ENCODE measurements around the gene PLCXD1.
"Not testable (repeated sequence)": the region's sequence is repeated elsewhere in the genome, so short reads cannot be mapped to it uniquely, and the experiment has no call there.

The PLCXD1 gene

GRCh38 chrX:264634-265455 lies 16.3 kb upstream of the PLCXD1 start:
- peak; percentile 55 for DNase-seq

DNA sequence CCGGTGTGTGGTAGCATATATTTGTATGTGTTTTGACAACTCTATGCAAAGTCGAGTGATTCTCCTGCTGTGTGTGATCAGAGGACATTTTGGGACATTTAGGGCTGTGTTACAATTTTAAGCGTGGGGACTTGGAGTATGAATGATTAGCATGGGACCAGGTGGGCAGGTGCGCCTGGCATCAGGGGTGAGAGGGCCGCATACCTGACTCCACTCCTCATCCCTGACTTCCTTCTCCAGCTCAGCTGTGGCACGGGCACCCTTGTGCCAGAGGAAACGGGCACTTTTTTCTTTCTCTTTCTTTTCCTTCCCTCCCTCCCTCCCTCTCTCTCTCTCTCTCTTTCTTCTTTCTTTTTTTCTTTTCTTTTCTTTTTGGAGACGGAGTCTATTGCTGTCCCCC lies 15.7 kb upstream of the PLCXD1 start:
- DNase-seq, result no peak

DNA sequence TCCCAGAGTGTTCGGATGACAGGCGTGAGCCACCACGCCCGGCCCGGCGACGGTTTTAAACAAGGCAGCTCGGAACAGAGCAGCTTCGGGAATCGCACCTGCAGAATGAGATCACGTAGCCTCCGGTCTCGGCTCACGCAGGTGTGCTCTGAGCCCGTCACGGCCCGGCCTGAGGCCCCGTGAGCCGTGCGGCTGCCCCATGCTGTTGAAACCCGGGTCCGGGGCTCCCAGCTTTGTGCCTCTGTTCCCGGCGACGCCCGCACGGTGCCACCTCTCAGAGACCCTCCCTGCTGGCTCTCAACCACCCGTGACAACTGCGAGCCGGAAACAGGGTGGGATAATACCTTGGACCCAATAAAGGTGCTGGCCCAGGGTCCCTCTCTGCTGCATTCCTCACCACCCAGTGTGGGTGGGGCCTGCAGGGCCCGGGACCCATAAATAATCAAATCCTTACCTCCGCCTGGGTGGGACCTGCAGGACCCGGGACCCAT lies 13.4 kb upstream of the PLCXD1 start:
- no peak for DNase-seq

DNA sequence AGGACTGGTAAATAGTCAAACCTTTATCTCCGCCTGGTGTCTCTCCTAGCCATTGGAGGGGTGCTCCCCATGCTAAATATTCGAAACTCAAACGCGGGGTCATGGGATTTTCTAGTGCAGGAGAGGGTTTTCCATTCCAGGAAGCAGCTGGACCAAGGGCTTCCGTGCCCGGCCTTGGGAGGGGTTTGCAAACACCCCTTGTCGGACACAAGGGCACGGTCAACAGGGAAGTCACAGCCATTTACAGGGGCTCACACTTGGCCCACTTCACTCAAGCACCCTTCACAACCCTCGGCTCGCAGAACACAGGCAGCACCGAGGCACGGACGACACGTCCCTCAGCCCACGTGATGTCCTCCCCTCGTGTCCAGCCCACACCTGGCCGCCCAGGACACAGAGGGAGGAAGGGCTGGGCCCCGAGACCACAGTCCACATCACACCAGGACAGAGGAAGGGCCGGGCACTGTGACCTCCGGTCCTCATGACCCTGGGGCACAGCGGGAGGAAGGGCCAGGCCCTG lies 10.3 kb upstream of the PLCXD1 start:
- DNase-seq, result no peak

- DNase-seq, result peak; percentile 89
Measured at GRCh38 chrX:274904-275475, 6.2 kb upstream of the PLCXD1 start.

DNA sequence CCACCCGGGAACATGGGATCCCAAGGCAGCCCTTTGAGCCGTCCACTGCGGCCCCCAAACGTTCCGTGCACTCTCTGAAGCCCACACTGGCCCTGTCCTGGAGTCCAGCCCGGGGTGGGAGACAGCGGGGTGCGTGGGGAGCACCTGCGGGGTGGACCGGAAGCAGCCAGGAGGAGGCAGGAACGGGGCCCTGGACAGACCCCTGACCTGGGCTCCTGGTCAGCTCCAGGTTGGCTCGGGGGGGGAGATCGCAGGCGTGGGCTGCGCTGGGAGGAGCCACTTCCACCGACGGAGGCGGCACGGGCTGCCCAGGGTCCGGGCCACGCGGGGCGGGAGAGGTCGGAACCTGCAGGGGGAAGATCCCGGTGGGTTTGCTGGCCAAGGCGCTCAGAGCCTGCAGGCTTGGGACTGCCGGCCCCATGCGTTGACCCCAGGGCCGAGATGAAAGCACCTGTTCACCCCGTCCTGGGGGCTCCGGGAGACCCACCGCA lies 5.7 kb upstream of the PLCXD1 start:
- no peak for DNase-seq

DNA sequence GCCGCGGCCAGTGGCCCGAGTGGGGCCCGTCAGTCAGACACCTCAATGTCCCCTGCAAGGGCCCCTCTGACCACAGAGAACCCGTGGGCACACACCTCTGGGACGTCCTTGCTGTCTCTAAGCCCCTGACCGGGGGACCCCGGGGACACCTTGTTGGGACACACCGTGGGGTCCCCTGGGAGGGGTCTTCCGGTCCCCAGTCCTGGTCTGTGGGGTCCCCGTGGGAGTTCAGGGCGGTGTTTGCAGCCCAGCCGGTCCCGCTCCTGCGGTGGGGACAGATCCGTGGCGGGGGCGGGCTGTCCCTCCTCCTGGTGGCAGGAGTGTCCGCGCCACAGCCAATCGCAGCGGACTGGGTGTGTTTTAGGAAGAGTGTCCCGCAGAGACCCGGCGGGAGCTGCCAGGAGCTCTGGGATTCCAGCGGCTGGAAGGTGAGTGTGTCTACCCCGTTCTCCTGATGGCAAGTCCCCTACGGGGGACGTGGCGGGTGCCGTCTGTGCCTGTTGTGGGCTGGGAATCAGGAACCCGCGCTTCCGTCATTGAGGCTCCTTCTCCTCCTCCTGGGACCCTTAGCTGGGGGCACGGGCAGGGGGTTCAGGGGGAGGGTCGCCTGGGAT lies 5.1 kb upstream of the PLCXD1 start:
- peak; percentile 79 for DNase-seq

- peak; percentile 51 for DNase-seq
Measured at GRCh38 chrX:276581-277201, 4.5 kb upstream of the PLCXD1 start.

DNA sequence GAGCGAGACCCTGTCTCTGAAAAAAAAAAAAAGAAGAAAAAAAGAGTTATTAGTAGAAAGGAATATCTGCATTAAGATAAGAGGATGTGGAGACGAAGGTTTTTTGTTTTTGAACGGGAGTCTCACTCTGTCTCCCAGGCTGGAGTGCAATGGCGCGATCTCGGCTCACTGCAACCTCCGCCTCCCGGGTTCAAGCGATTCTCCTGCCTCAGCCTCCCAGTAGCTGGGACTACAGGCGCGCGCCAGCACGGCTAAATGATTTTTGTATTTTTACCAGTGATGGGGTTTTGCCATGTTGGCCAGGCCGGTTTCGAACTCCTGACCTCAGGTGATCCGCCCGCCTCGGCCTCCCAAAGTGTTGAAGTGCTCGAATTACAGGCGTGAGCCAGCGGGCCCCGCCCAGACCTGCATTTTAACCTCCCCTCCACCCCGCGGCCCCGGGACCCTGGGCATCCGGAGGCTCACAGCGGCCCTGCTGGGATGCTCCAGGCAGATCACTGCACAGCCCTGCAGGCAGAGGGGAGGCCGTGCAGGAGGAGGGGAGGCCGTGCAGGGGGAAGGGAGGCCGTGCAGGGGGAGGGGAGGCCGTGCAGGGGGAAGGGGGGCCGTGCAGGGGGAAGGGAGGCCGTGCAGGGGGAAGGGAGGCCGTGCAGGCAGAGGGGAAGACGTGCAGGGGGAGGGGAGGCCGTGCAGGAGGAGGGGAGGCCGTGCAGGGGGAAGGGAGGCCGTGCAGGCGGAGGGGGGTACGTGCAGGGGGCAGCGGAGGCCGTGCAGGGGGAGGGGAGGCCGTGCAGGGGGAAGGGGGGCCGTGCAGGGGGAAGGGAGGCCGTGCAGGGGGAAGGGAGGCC lies 1.2 kb upstream of the PLCXD1 start:
- DNase-seq, result peak; percentile 60

DNA sequence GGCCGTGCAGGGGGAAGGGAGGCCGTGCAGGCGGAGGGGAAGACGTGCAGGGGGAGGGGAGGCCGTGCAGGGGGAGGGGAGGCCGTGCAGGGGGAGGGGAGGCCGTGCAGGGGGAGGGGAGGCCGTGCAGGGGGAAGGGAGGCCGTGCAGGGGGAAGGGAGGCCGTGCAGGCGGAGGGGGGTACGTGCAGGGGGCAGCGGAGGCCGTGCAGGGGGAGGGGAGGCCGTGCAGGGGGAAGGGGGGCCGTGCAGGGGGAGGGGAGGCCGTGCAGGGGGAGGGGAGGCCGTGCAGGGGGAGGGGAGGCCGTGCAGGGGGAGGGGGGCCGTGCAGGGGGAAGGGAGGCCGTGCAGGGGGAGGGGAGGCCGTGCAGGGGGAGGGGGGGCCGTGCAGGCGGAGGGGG lies 459 bp upstream of the PLCXD1 start:
- DNase-seq, result not testable (repeated sequence)

DNA sequence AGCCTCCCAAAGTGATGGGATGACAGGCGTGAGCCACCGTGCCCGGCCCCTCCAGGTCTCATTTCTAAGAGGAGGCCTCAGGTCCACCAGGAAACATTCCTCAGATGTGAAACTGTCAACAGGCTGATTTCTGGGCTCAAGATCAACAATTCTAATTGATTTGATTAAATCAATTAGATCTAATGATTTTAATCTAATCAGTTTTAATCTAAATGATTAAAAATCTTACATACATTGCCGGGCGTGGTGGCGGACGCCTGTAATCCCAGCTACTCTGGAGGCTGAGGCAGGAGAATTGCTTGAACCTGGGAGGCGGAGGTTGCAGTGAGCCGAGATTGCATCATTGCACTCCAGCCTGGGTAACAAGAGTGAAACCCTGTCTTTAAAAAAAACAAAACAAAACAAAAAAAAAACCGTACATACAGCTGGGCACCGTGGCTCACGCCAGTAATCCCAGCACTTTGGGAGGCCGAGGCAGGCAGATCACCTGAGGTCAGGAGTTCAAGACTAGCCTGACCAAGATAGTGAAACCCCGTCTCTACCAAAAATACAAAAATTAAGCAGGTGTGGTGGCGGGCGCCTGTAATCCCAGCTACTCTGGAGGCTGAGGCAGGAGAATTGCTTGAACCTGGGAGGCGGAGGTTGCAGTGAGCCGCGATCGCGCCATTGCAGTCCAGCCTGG lies 960 bp downstream of the PLCXD1 start:
- not testable (repeated sequence) for DNase-seq

- peak; percentile 99 for DNase-seq
Measured at GRCh38 chrX:283115-283845, 2.1 kb downstream of the PLCXD1 start.

- no peak for DNase-seq
Measured at GRCh38 chrX:285076-285677, 4.0 kb downstream of the PLCXD1 start.

- no peak for DNase-seq
Measured at GRCh38 chrX:287670-288069, 6.5 kb downstream of the PLCXD1 start.

DNA sequence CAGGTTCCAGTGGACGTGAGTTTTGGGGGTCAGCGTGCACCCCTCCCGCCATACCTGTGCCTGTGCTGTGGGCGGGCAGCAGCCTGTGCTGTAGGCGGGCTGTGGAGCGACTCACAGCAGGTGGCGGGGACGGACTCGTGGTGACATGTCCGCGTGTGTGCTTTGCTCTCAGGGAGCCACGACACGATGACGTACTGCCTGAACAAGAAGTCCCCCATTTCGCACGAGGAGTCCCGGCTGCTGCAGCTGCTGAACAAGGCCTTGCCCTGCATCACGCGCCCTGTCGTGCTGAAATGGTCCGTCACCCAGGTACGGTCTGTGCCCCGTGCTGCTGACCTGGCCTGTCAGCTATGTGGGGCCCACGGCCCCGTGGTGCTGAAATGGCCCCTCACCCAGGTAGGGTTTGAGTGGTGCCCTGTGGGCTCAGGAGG lies 7.4 kb downstream of the PLCXD1 start:
- DNase-seq, result no peak

DNA sequence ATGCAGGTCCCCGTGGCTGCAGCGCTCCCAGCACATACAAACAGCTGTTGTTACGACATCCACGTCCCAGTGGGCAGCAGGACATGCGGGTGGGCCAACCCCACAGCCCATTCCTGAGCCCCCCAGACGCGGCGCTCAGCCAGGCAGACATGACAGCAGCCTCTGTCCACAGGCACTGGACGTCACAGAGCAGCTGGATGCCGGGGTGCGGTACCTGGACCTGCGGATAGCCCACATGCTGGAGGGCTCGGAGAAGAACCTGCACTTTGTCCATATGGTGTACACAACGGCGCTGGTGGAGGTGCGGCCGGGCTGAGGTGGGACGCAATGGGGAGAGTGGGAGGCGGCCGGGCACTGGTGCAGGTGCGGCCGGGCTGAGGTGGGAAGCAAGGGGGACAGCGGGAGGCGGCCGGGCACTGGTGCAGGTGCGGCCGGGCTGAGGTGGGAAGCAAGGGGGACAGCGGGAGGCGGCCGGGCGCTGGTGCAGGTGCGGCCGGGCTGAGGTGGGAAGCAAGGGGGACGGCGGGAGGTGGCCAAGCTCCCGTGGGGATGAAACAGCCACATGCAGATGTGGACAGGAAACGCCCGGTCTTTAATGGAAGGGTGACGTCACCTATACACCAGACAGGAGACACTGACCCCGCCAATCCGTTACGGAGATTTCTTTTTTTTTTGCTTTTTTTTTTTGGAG lies 9.4 kb downstream of the PLCXD1 start:
- no peak for DNase-seq

DNA sequence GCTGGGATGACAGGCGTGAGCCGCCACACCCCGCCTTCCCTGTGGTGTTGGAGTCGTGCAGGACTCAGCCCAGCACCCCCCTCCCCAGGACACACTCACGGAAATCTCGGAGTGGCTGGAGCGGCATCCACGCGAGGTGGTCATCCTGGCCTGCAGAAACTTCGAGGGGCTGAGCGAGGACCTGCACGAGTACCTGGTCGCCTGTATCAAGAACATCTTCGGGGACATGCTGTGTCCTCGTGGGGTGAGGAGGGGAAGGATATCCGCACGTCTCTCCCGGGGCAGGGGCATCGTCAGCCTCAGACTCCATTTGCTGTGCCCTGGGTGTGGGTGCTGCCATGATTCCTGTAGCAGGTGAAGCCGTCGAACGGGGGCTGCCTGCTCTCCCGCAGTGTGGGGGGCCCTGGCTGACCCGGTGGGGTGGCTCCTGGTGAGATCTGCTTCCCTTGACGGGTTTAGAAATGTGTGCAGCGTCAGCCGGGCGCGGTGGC lies 10.3 kb downstream of the PLCXD1 start:
- DNase-seq, result no peak

DNA sequence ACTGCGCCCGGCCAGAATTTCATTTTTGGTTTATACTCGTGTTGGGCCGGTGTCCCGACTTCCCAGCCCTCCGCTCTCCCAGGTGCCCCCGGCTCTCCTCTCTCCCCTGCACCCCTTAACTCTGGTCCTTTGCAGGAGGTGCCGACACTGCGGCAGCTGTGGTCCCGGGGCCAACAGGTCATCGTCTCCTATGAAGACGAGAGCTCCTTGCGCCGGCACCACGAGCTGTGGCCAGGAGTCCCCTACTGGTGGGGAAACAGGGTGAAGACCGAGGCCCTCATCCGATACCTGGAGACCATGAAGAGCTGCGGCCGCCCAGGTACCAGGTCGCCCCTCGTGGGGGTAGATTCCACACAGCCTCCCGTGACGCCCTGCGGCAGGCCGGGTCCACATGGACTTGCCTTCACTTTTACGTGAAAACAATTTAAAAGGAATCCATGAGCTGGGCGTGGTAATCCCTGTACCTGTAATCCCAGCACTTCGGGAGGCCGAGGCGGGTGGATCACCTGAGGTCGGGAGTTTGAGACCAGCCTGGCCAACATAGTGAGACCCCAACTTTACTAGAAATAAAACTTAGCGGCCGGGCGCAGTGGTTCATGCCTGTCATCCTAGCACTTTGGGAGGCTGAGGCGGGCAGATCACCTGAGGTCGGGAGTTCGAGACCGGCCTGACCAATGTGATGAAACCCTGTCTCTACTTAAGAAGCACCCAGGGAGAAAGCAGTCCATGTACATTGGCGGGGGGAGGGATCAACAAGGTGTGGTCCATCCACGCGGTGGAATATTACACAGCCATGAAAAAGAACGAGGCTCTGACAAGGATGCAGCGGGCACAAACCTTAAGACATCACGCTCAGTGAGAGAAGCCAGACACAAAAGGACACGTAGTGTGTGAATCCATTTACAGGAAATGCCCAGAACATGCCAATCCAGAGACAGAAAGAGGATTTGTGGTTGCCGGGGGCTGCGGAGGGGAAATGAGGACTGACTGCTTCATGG lies 12.0 kb downstream of the PLCXD1 start:
- DNase-seq, result no peak
